ENCODE data around the gene NYNRIN. TPM values are rescaled to one million over a fixed set of nuclear protein-coding genes. Genes with fewer than 3 reads are reported as not detected.
A peak's percentile ranks its signal among the peaks of the same experiment; 100 is the strongest.

Gene NYNRIN
- total RNA-seq, 1 experiment from 2014 or later: not detected

- no peak overlapping the region for H2AFZ ChIP-seq (ENCODE audit: low read length)
- peaks cover 22% of the 10 kb centered on the region for H3K4me1 ChIP-seq (ENCODE audit: low read length)
- H3K4me2 ChIP-seq (ENCODE audit: low read depth, low read length, poor library complexity, severe bottlenecking): no peak overlapping the region
- no peak for DNase-seq
- no peak overlapping the region for H3K4me3 ChIP-seq (ENCODE audit: low read length)
- no peaks in the 10 kb centered on the region for H3K27me3 ChIP-seq (ENCODE audit: low read length)
- no peak overlapping the region for H3K9ac ChIP-seq (ENCODE audit: low read length)
- H3K36me3 ChIP-seq (ENCODE audit: insufficient read depth, low read length): no peaks in the 10 kb centered on the region
- H3K9me3 ChIP-seq (ENCODE audit: low read length): no peaks in the 10 kb centered on the region
- peaks cover 14% of the 10 kb centered on the region for H3K79me2 ChIP-seq (ENCODE audit: low read length)
- H4K20me1 ChIP-seq (ENCODE audit: insufficient read depth, low read depth, low read length): peaks cover 1% of the 10 kb centered on the region; the same call in 1 of the 2 replicates
- H3K27ac ChIP-seq (ENCODE audit: low read length): no peak overlapping the region
- H3K9me2 ChIP-seq (replicated peaks; ENCODE audit: insufficient read depth, low read length): no peaks in the 10 kb centered on the region
These were observed 28.2 kb downstream of the NYNRIN start for GRCh38 chr14:24426912-24427536.

GRCh38 chr14:24427537-24428508 is 29.0 kb downstream of the NYNRIN start:
- H3K9me2 ChIP-seq (replicated peaks; ENCODE audit: insufficient read depth, low read length): no peaks in the 10 kb centered on the region
- peaks cover 14% of the 10 kb centered on the region for H3K79me2 ChIP-seq (ENCODE audit: low read length)
- peaks cover 4% of the 10 kb centered on the region; the same call in 1 of the 2 replicates for H4K20me1 ChIP-seq (ENCODE audit: insufficient read depth, low read depth, low read length)
- no peak overlapping the region for H3K4me3 ChIP-seq (ENCODE audit: low read length)
- peaks cover 8% of the 10 kb centered on the region; the same call in 1 of the 2 replicates for H3K36me3 ChIP-seq (ENCODE audit: insufficient read depth, low read length)
- H3K9ac ChIP-seq (ENCODE audit: low read length): no peak overlapping the region
- no peaks in the 10 kb centered on the region for H3K9me3 ChIP-seq (ENCODE audit: low read length)
- H3K27me3 ChIP-seq (ENCODE audit: low read length): no peaks in the 10 kb centered on the region
- DNase-seq: no peak
- peaks cover 24% of the 10 kb centered on the region for H3K4me1 ChIP-seq (ENCODE audit: low read length)
- no peak overlapping the region for H3K4me2 ChIP-seq (ENCODE audit: low read depth, low read length, poor library complexity, severe bottlenecking)
- H2AFZ ChIP-seq (ENCODE audit: low read length): no peak overlapping the region
- H3K27ac ChIP-seq (ENCODE audit: low read length): no peak overlapping the region

- H3K27me3 ChIP-seq (ENCODE audit: low read length): no peaks in the 10 kb centered on the region
- H3K4me3 ChIP-seq (ENCODE audit: low read length): peak overlapping the region; percentile 85; the same call in 1 of the 2 replicates
- H3K9me2 ChIP-seq (replicated peaks; ENCODE audit: insufficient read depth, low read length): no peaks in the 10 kb centered on the region
- H3K27ac ChIP-seq (ENCODE audit: low read length): no peak overlapping the region
- peak overlapping the region; percentile 82 for H3K4me2 ChIP-seq (ENCODE audit: low read depth, low read length, poor library complexity, severe bottlenecking)
- no peaks in the 10 kb centered on the region for H3K9me3 ChIP-seq (ENCODE audit: low read length)
- peaks cover 4% of the 10 kb centered on the region; the same call in 1 of the 2 replicates for H4K20me1 ChIP-seq (ENCODE audit: insufficient read depth, low read depth, low read length)
- no peak for DNase-seq
- peak overlapping the region; percentile 88 for H3K9ac ChIP-seq (ENCODE audit: low read length)
- H2AFZ ChIP-seq (ENCODE audit: low read length): peak overlapping the region; percentile 92; the same call in 1 of the 2 replicates
- H3K79me2 ChIP-seq (ENCODE audit: low read length): peaks cover 14% of the 10 kb centered on the region
- H3K4me1 ChIP-seq (ENCODE audit: low read length): peaks cover 24% of the 10 kb centered on the region
- H3K36me3 ChIP-seq (ENCODE audit: insufficient read depth, low read length): peaks cover 18% of the 10 kb centered on the region; the same call in 1 of the 2 replicates
These were observed 30.0 kb downstream of the NYNRIN start for GRCh38 chr14:24428628-24429394.

GRCh38 chr14:24429395-24430142 is 30.8 kb downstream of the NYNRIN start, which contains the start of the genes CBLN3 and KHNYN:
CBLN3 (minus strand) TSS chr14:24429668; CDS start chr14:24429054, 614 bp downstream.
KHNYN (plus strand) TSS chr14:24429954; CDS start chr14:24430731, 777 bp downstream.
- Histone ChIP-seq H3K9me2 (replicated peaks; ENCODE audit: insufficient read depth, low read length) (no peaks in the 10 kb centered on the region), H3K36me3 (ENCODE audit: insufficient read depth, low read length) (peaks cover 21% of the 10 kb centered on the region; the same call in 1 of the 2 replicates), H3K9me3 (ENCODE audit: low read length) (no peaks in the 10 kb centered on the region), H3K4me1 (ENCODE audit: low read length) (peaks cover 24% of the 10 kb centered on the region), H2AFZ (ENCODE audit: low read length) (peak within 1 kb of the TSS; percentile 92), H3K79me2 (ENCODE audit: low read length) (peaks cover 14% of the 10 kb centered on the region), H4K20me1 (ENCODE audit: insufficient read depth, low read depth, low read length) (peaks cover 4% of the 10 kb centered on the region; the same call in 1 of the 2 replicates), H3K4me3 (ENCODE audit: low read length) (peak within 1 kb of the TSS; percentile 85), H3K27me3 (ENCODE audit: low read length) (no peaks in the 10 kb centered on the region), H3K4me2 (ENCODE audit: low read depth, low read length, poor library complexity, severe bottlenecking) (peak within 1 kb of the TSS; percentile 82), H3K9ac (ENCODE audit: low read length) (peak within 1 kb of the TSS; percentile 88), H3K27ac (ENCODE audit: low read length) (peak within 1 kb of the TSS; percentile 57)
- peak; percentile 98 for DNase-seq

- H3K9me2 ChIP-seq (replicated peaks; ENCODE audit: insufficient read depth, low read length): no peaks in the 10 kb centered on the region
- H3K9me3 ChIP-seq (ENCODE audit: low read length): no peaks in the 10 kb centered on the region
- H3K4me3 ChIP-seq (ENCODE audit: low read length): peak overlapping the region; percentile 85
- peaks cover 4% of the 10 kb centered on the region; the same call in 1 of the 2 replicates for H4K20me1 ChIP-seq (ENCODE audit: insufficient read depth, low read depth, low read length)
- H3K27me3 ChIP-seq (ENCODE audit: low read length): no peaks in the 10 kb centered on the region
- peak overlapping the region; percentile 57 for H3K27ac ChIP-seq (ENCODE audit: low read length)
- DNase-seq: peak; percentile 80
- H3K9ac ChIP-seq (ENCODE audit: low read length): peak overlapping the region; percentile 88
- H2AFZ ChIP-seq (ENCODE audit: low read length): no peak overlapping the region; the same call in none of the 2 replicates
- peaks cover 24% of the 10 kb centered on the region for H3K4me1 ChIP-seq (ENCODE audit: low read length)
- peak overlapping the region; percentile 82 for H3K4me2 ChIP-seq (ENCODE audit: low read depth, low read length, poor library complexity, severe bottlenecking)
- peaks cover 21% of the 10 kb centered on the region; the same call in 1 of the 2 replicates for H3K36me3 ChIP-seq (ENCODE audit: insufficient read depth, low read length)
- H3K79me2 ChIP-seq (ENCODE audit: low read length): peaks cover 14% of the 10 kb centered on the region
These were observed 31.4 kb downstream of the NYNRIN start for GRCh38 chr14:24430143-24430681.

- peaks cover 28% of the 10 kb centered on the region for H3K4me1 ChIP-seq (ENCODE audit: low read length)
- peak overlapping the region; percentile 82 for H3K4me2 ChIP-seq (ENCODE audit: low read depth, low read length, poor library complexity, severe bottlenecking)
- H4K20me1 ChIP-seq (ENCODE audit: insufficient read depth, low read depth, low read length): peaks cover 4% of the 10 kb centered on the region; the same call in 1 of the 2 replicates
- no peak overlapping the region; the same call in 1 of the 2 replicates for H2AFZ ChIP-seq (ENCODE audit: low read length)
- peak; percentile 73 for DNase-seq
- no peaks in the 10 kb centered on the region for H3K27me3 ChIP-seq (ENCODE audit: low read length)
- peak overlapping the region; percentile 57 for H3K27ac ChIP-seq (ENCODE audit: low read length)
- H3K79me2 ChIP-seq (ENCODE audit: low read length): peaks cover 14% of the 10 kb centered on the region
- H3K36me3 ChIP-seq (ENCODE audit: insufficient read depth, low read length): peaks cover 21% of the 10 kb centered on the region; the same call in 1 of the 2 replicates
- H3K9ac ChIP-seq (ENCODE audit: low read length): peak overlapping the region; percentile 88
- no peaks in the 10 kb centered on the region for H3K9me2 ChIP-seq (replicated peaks; ENCODE audit: insufficient read depth, low read length)
- H3K9me3 ChIP-seq (ENCODE audit: low read length): no peaks in the 10 kb centered on the region
- H3K4me3 ChIP-seq (ENCODE audit: low read length): peak overlapping the region; percentile 85
These were observed 32.1 kb downstream of the NYNRIN start for GRCh38 chr14:24430682-24431568.
